HepG2 (cell line): ENCODE measurements around the gene BCAS3.

Experiments used
- KDM6A ChIP-seq: IDR thresholded peaks from 2 replicates; pipeline ENCODE4 v1.6.1; 2016; ENCODE audit warnings: low read depth
- TF ChIP-seq, protein P1 (sequence below): IDR thresholded peaks from 2 replicates; pipeline ENCODE4 v1.6.1; 2012; ENCODE audit warnings: inconsistent platforms

DNA sequence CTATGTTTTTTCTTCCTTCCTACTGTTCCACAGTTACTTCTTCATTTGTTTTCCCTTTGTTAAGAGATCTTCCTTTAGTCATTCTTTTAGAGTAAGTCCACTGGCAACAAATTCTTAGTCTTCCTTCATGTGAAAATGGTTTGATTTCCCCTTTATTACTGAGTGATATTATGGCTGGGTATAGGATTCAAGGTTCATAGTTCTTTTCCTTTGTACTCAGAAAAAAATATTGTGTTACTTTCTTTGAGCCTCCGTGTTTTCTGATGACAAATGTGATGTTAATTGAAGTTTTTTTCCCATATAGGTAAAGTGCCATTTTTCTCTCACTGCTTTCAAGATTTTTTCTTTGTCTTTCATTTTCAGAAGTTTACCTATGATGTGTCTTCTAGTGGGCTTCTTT is 438.9 kb downstream of the BCAS3 start:
- no peak for TF ChIP-seq KDM6A (CRISPR knock-in tag)
- TF ChIP-seq, protein P1, sequence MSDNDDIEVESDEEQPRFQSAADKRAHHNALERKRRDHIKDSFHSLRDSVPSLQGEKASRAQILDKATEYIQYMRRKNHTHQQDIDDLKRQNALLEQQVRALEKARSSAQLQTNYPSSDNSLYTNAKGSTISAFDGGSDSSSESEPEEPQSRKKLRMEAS = no peak
